Pancreas (tissue), 10 donors: ENCODE measurements around the gene CAPN5. TPM values are rescaled to one million over a fixed set of nuclear protein-coding genes. Genes with fewer than 3 reads are reported as not detected.

Experiments used
- ATAC-seq, 4 donors: fragments of 200-7000 bp; cut with Tn5 transposase; one replicate each; pipeline versions ENCODE4 v1.8.0 to v1.9.1; 2020; ENCODE audit warnings: mild to moderate bottlenecking in 4 of 4, moderate library complexity in 4 of 4
- DNase-seq, 6 donors: peaks; one replicate each; pipeline ENCODE4 v3.0.0-alpha.2; 2020
- FAIRE-seq: peaks from 2 replicates; lab custom pipeline; 2012; peaks lifted over from hg19 to GRCh38; lab: Jason Lieb, UNC
- H3K27ac ChIP-seq, 4 donors: fragments of 200-600 bp; sonication (generic); 1 replicate in 3 of 4; 2 replicates in 1 of 4; pipeline versions ENCODE4 v1.5.0 to v1.8.0; 2020
- H3K27me3 ChIP-seq, 4 donors: fragments of 200-600 bp; one replicate each; pipeline ENCODE4 v1.8.0; 2021
- H3K36me3 ChIP-seq, 3 donors: fragments of 200-600 bp; sonication (generic) in 1 of 3; one replicate each; pipeline versions ENCODE4 v1.5.0 to v1.8.0; 2020 to 2021
- H3K4me1 ChIP-seq, 3 donors: fragments of 200-600 bp; one replicate each; pipeline ENCODE4 v1.8.0; 2021
- H3K4me3 ChIP-seq, 4 donors: fragments of 200-600 bp; sonication (generic) in 2 of 4; one replicate each; pipeline versions ENCODE4 v1.5.0 to v1.8.0; 2020 to 2021
- H3K9me3 ChIP-seq, 4 donors: fragments of 200-600 bp; one replicate each; pipeline ENCODE4 v1.8.0; 2021
- WGBS, 2 donors: extraction: QIAGEN DNeasy Blood & Tissue Kit; methylation state at CpG; one replicate each; pipeline ENCODE4 v1.1.7; 2013; 5-methylcytosine and 5-hydroxymethylcytosine counted together
- intact Hi-C, 3 donors: fragments of 100-400 bp; cut with DNase I; formaldehyde crosslinking; loops; one replicate each; pipeline versions ENCODE4 v1.11.1 to v1.14.2; 2022
- polyA plus RNA-seq, 2 donors: library from polyadenylated mRNA; stranded (reverse); fragments of 200-250 nt; gene quantifications; one replicate each; pipeline ENCODE4 v1.2.3, GENCODE V29; 2013
- total RNA-seq, 6 donors: library from RNA; stranded (reverse); fragmentation: NEBNext Ultra II Directional in 4 of 6; extraction: Animal tissue kit (Norgen Biotek cat#: 25700) in 4 of 6; gene quantifications; one replicate each; pipeline versions ENCODE4 v1.2.1 to v1.2.4, GENCODE V29; 2021 to 2023
- TF ChIP-seq, protein P1 (sequence below), 4 donors: fragments of 200-600 bp; sonication (generic) in 3 of 4; IDR thresholded peaks; one replicate each; pipeline versions ENCODE4 v1.5.0 to v1.8.0; 2021; ENCODE audit warnings: antibody characterized with exemption in 4 of 4
- donor health status: healthy with polysubstance abuse.
- donor health status: DM: no; HTN: no; CAD: no; lungs with moderate emphysema.
- donor health status: DM: no; HTN: no; CAD: no.
- donor health status: control.
- donor health status: control.
- donor health status: Bipolar disorder and iron deficiency.
- donor health status: DM: yes; HTN: yes; CAD: no.
- donor health status: DM: no; HTN: no; CAD: no.
- donor health status: DM: no; HTN: no; CAD: no.
- donor health status: DM: yes; HTN: yes; CAD: no.

CAPN5 gene
- total and polyA plus RNA-seq, 8 donors: 3.3 to 11.0 (median 6.1) TPM

- TF ChIP-seq, protein P1, sequence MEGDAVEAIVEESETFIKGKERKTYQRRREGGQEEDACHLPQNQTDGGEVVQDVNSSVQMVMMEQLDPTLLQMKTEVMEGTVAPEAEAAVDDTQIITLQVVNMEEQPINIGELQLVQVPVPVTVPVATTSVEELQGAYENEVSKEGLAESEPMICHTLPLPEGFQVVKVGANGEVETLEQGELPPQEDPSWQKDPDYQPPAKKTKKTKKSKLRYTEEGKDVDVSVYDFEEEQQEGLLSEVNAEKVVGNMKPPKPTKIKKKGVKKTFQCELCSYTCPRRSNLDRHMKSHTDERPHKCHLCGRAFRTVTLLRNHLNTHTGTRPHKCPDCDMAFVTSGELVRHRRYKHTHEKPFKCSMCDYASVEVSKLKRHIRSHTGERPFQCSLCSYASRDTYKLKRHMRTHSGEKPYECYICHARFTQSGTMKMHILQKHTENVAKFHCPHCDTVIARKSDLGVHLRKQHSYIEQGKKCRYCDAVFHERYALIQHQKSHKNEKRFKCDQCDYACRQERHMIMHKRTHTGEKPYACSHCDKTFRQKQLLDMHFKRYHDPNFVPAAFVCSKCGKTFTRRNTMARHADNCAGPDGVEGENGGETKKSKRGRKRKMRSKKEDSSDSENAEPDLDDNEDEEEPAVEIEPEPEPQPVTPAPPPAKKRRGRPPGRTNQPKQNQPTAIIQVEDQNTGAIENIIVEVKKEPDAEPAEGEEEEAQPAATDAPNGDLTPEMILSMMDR (IDR thresholded peaks at IDR 0.05): no peak
- FAIRE-seq: no peak
- 88 to 90% methylated on average over 11 to 12 of the region's 12 CpGs for WGBS, 2 donors
- no peaks in the 10 kb centered on the region for H3K27me3 ChIP-seq
- peak in 1 of 6 donors; percentile 41 for DNase-seq
- H3K36me3 ChIP-seq: no peaks in the 10 kb centered on the region
- no peak overlapping the region for H3K4me3 ChIP-seq
- no peak for ATAC-seq
- no peaks in the 10 kb centered on the region for H3K9me3 ChIP-seq
- H3K27ac ChIP-seq: no peak overlapping the region
- H3K4me1 ChIP-seq: no peaks in the 10 kb centered on the region
- intact Hi-C loops: no loop called here
Observed at GRCh38 chr11:77149716-77150392, 83.1 kb downstream of the CAPN5 start.

DNA sequence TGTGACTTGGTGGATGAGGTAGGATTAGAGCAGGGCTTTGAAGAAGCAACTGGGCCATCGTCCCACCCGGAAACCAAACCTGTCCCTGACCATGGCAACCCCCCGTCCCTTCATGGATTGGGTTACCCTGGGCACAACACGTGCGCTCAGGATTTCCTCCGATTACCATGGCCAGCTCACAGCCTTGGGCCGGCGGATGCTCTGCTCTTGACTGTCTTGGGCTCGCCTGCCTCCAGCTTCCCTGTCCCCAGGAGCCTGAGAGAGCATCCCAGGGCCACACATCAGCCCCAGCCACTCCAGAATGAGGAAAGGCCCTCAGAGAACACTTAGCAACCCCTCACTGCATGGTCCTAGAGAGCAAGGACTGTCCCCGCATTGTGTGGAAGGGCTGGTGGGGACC, 84.1 kb downstream of the CAPN5 start:
- 94 to 95% methylated on average over 10 of the region's 10 CpGs for WGBS, 2 donors
- no peaks in the 10 kb centered on the region for H3K9me3 ChIP-seq
- DNase-seq: peak in 1 of 6 donors; percentile 31

DNA sequence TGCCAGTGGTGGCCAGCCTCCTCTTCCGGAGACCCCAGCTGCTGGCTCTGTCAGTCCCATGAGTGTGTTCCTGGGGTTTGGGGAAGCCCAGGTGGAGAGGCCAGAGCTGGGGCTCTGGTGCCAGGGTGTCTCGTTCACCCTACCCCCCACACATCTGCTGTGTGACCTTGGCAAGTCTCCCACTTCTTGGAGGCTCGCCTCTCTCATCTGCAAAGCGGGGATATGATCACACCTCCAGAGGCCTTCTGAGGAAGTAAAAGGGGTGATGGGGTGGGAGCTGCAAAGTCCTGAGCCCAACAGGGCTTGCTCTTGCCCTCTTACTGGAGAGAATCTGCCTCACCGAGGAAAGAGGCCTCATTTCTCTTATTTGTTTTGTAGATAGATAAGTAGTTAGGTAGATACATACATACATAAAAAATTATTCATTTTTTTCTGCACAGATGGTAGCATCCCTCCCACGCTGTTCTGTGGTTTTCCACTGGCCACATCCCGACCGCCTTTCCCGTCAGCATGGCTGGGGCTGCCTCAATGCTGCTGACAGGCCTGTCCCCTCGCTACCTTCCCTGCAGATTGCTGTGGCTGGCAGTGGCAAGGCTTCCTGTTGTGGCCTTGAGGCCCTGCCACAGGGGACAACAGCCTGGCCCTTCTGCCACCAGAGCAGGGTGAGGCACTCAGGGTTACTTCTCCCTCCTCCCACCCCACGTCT, 85.2 kb downstream of the CAPN5 start:
- Histone ChIP-seq H3K27me3 (no peaks in the 10 kb centered on the region), H3K36me3 (no peaks in the 10 kb centered on the region), H3K4me3 (no peak overlapping the region), H3K9me3 (no peaks in the 10 kb centered on the region), H3K4me1 (no peaks in the 10 kb centered on the region), H3K27ac (no peak overlapping the region)
- intact Hi-C loops: no loop called here
- DNase-seq: peak in 1 of 6 donors; percentile 29
- TF ChIP-seq, protein P1 (IDR thresholded peaks at IDR 0.05): no peak
- peak in 1 of 4 donors; percentile 21 for ATAC-seq
- no peak for FAIRE-seq
- 68 to 69% methylated on average over 10 to 11 of the region's 11 CpGs for WGBS, 2 donors

More for the DNA sequence above, 84.1 kb downstream of the CAPN5 start:
- H3K27ac ChIP-seq: no peak overlapping the region
- TF ChIP-seq, protein P1 (IDR thresholded peaks at IDR 0.05): no peak
- H3K27me3 ChIP-seq: no peaks in the 10 kb centered on the region
- no peaks in the 10 kb centered on the region for H3K36me3 ChIP-seq
- H3K4me3 ChIP-seq: no peak overlapping the region
- intact Hi-C loops: no loop called here
- ATAC-seq (no peak), FAIRE-seq (no peak)
- no peaks in the 10 kb centered on the region for H3K4me1 ChIP-seq

- TF ChIP-seq, protein P1 (IDR thresholded peaks at IDR 0.05): no peak
- DNase-seq (no peak), FAIRE-seq (no peak), ATAC-seq (no peak)
- intact Hi-C loops: no loop called here
- H3K36me3 ChIP-seq: no peaks in the 10 kb centered on the region
- H3K9me3 ChIP-seq: no peaks in the 10 kb centered on the region
- no peak overlapping the region for H3K4me3 ChIP-seq
- H3K27me3 ChIP-seq: no peaks in the 10 kb centered on the region
- H3K4me1 ChIP-seq: no peaks in the 10 kb centered on the region
- WGBS, 2 donors: 82 to 85% methylated on average over 6 of the region's 6 CpGs
- no peak overlapping the region for H3K27ac ChIP-seq
Observed at GRCh38 chr11:77152846-77153245, 86.1 kb downstream of the CAPN5 start.
